Hepatocyte (in vitro differentiated cells): ENCODE results near the gene YPEL1.

Experiments
- CTCF ChIP-seq: fragments of 200-600 bp; sonication (generic); IDR thresholded peaks from 2 replicates; pipeline ENCODE4 v1.5.1; 2016; ENCODE audit warnings: antibody characterized with exemption, mild to moderate bottlenecking; ENCODE audit not compliant: poor library complexity
- EZH2 ChIP-seq: fragments of 200-600 bp; sonication (generic); IDR thresholded peaks from 2 replicates; pipeline ENCODE4 v1.6.1; 2016; ENCODE audit warnings: antibody characterized with exemption, mild to moderate bottlenecking, borderline replicate concordance

DNA sequence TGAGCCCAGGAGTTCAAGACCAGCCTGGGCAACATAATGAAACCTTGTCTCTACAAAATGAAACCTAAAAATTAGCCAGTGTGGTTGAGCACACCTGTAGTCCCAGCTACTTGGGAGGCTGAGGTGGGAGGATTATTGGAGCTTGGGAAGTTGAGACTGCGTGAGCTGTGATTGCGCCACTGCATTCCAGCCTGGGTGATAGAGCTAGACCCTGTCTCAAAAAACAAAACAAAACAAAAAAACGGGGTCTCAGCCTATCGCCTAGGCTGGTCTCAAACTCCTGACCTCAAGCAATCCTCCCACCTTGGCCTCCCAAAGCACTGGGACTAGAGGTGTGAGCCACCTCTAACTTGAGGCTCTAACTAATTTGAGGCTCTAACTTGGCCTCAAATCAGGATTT, 56.2 kb downstream of the YPEL1 start:
- TF ChIP-seq CTCF (no peak), EZH2 (no peak)
